ENCODE results near the gene KCNK3.

DNA sequence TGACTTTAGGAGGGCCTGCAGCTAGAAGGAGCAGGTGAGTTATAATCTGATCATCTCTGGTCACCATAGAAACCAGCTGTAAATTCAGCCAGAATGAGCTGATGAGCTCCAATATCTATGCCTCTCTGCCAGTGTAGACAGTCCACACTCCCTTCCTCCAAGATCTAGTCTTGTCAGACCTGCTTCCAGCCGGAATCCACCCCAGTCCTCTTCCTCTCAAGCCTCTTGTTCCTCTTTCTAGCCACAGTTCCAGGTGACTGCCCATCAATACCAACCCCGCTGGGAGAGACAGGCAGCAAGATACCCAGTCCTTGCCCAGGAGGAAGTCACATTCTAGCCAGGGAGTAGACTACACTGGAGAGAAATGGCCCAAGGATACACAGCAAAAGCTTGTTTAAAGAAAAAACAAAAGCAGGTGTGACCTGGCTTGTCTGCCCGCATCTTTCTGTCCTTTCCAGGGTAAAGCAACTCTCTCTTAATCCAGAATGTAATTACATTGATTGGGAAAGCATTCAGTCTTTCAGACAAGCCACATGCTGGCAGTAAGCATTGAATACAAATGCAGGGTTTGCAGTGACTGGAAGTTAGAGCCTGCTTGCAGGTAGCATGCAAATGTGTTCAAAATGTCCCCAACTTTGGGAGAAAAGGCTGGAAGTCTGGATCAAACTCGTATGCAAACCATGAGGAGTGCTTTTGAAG lies 62.6 kb downstream of the KCNK3 start:
- TF ChIP-seq, protein P1, sequence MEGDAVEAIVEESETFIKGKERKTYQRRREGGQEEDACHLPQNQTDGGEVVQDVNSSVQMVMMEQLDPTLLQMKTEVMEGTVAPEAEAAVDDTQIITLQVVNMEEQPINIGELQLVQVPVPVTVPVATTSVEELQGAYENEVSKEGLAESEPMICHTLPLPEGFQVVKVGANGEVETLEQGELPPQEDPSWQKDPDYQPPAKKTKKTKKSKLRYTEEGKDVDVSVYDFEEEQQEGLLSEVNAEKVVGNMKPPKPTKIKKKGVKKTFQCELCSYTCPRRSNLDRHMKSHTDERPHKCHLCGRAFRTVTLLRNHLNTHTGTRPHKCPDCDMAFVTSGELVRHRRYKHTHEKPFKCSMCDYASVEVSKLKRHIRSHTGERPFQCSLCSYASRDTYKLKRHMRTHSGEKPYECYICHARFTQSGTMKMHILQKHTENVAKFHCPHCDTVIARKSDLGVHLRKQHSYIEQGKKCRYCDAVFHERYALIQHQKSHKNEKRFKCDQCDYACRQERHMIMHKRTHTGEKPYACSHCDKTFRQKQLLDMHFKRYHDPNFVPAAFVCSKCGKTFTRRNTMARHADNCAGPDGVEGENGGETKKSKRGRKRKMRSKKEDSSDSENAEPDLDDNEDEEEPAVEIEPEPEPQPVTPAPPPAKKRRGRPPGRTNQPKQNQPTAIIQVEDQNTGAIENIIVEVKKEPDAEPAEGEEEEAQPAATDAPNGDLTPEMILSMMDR (IDR thresholded peaks at IDR 0.05; ENCODE audit: insufficient read depth, low read depth, low read length) = no peak
- no peak for TF ChIP-seq EZH2 (IDR thresholded peaks at IDR 0.05; ENCODE audit: insufficient read depth, low read length)

All from astrocyte (in vitro differentiated cells and primary cell).